Stimulated activated CD8-positive, alpha-beta memory T cell treated with anti-CD3 and anti-CD28 coated beads, Interleukin-4, amount 100 ng/mL, for 1 hour (primary cell): Measurements from ENCODE around the gene MT1HL1.
"Not testable (repeated sequence)": the region's sequence is repeated elsewhere in the genome, so short reads cannot be mapped to it uniquely, and the experiment has no call there.

Experiments used
- DNase-seq, 2 donors: peaks; one replicate each; pipeline ENCODE4 v3.0.0-alpha.2; 2020; ENCODE audit warnings: low read depth in 2 of 2, low spot score in 1 of 2

The MT1HL1 gene

DNA sequence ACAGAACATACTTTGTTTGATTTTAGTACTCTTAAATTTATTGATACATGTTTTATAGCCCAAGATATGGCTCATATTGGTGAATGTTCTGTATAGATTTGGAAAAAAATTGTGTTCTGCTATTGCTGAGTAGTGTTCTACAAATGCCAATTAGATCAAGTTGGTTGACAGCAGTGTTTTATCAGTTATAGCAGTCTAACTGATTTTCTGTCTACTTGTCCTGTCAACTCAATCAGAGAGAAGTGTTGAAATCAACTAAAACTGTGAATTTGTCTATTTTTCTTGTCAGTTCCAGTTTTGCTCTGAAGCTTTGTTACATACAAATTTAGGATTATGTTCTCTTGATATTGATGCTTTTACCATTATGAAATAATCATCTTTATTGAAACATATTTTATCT, 14.7 kb upstream of the MT1HL1 start:
- no peak for DNase-seq

DNA sequence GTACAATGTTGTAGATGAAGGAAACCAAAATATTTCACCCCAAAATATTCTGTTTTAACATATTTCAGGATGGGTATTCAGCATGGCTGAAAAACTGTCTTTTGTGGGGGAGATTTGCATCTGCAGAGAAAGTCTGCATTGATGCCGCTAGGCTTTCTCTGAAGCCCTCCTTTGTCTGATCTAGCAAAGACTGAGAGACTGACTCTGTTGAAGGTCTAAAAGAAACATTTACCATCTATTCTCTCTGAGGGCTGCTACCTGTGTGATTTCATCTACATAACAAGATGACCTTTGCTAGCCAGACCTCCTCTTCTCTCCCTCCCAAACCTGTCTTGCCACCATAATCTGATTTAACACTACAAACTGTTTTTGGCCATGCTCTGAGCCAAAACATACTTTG, 12.4 kb upstream of the MT1HL1 start:
- DNase-seq = no peak

DNA sequence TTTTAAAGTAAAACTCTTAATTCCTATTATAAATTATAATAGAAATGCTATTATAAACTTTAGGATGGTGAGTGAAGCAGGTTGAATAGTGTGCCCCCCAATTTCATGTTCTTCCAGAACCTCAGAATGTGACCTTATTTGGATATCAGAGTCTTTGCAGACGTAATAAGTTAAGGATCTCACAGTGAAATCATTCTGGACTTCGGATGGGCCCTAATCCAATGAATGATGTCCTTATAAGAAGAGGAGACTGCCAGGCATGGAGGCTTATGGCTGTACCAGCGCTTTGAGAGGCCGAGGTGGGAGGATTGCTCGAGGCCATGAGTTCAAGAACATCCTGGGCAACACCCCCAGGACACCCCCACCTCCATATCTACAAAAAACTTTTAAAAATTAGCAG, 9.4 kb upstream of the MT1HL1 start:
- no peak for DNase-seq

DNA sequence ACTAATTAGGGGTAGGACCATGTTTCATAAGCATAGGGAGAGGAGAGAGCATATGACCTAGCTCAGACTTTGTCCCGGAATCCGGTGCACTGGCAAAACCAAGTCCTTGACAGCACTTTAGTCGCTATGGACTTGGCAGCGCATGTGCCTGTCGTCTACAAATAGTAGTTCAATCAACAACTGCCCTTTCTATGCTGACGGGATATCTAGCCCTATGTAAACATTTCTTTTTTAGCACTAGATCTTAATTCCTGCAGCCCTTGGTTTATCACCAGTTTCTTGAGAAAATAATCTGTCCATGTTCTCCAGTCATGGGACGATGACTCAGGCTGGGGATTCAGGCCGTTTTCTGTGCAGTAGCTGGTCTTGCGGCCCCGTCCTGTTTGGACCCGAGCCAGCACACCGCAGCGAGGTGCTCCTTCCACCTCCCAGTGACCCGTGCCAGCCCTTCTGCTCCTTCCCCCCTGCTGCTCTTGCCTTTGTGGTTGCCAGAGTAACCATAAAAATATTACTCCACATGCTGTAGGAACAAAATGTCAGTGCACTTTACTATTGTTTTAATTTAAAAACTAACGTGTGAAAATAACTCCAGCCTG, 8.6 kb upstream of the MT1HL1 start:
- no peak for DNase-seq

DNA sequence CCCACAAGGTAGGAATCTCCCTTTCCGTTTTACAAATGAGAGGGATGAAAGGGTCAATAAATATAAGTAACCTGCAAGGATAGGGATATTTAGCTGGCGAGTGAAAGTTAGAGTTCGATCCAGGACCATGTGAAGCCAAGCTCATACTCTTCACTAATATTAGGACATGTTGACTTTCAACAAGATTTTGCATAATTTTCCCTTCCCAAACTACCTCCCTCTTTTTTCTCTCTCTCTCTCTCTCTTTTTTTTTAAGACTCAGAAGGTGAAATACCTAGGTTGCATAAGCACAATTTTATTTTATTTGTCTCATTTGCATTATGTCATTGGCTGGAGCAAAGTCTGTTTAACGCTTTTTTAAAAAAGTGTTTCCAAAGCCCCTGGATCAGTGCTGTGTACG, 8.1 kb upstream of the MT1HL1 start:
- DNase-seq = no peak

DNA sequence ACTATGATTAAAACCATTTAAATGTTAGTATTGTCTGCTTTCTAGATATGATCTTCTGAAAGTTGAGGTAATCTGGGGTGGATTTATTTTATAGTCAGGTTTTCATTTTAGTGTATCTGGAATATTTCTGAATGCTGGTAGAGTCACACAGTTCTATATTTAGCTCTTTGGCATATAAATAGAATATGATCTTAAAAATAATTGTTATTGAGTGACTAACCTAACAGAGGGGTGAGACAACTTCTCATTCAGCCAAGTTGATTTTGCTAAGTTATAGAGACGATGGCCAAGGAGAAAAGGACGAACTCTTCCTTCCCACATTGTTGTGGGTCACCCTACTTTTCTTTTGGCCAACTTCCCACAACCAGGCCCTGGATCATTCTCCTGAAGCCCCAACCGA, 7.2 kb upstream of the MT1HL1 start:
- no peak for DNase-seq

DNA sequence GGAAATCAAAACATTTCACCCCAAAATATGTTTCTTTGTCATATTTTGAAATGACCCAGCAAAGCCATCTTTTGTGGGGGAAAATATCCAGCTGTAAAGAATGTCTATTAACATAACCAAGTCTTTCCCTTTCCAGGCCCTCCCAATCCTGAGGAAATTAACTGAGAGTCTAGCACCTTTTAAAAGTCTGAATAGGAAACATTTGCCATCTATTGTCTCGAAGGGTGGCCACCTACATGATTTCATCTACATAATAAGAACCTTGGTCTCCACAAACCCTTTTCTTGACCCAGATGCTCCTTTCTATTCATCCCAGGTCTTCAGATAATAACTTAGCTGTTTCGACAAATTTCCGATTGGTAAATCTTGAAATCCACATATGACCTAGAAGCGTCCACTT, 5.4 kb upstream of the MT1HL1 start:
- DNase-seq = no peak

DNA sequence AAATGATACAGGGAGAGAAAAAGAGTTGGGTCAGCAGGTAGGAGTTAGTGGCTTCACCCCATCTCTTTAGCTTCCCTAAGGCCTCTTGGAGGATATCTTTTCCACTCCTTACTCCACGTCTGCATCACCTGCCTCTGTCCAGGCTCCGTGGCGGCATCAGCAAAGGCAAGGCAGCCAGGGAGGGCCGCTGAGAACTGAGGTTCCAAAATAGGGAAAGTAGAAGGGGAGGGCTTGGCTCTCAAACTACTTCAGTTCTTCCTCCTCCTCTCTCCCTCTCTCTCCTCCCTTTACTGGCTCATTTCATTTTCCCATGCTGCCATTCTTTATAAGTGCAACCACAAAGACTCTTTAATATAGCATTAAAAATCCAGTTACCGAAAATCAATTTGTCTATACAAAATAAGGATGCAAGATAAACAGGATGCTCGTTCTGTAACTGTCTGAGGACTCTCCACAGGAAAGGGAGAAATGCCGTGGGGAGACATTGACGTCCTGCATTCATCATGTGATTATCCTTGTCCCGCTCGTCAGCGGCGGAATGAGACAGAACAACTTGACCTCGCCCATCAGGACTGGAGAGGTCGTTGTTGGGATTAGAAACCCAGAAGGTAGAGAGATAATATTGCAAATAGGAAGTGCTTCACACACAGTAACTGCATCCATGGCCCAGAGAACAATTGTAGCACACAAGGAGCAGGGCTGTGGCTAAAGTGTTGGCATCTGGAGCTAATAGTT, 3.1 kb upstream of the MT1HL1 start:
- DNase-seq = no peak

DNA sequence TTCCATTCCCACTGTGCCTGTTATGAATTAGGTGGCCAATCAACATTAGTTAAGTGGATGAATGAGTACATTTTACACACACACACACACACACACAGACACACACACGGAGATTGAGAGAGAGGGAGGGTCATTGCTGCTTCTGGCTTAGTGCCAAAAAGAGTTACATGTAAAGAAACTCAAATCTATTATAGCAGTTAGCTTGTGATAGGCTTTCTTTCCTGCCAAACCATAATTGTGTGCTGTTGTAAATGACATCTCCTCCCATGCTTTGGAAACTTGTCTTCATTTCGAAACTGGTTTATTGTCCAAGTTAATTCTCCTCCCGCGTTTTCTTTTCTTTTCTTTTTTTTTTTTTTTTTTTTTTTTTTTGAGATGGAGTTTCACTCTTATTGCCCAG, 1.4 kb upstream of the MT1HL1 start:
- DNase-seq = no peak

DNA sequence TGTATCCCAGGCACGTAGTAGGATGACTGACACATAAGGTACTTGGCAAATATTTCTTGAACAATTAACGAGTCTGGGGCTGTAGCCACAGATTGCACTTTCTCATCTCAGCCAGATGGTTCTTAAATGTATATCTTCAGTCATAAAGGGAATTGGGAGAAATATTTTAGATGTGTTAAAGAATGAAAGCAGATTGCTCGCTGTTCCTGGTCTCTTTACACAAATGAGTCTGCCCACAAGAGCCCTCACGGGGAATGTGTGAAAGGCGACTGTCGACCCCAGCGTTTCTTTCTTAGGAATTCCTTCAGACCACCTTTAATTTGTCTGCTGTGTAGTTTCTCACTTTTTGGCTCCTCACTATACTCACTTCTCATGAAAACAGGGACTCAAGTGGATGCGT, 725 bp downstream of the MT1HL1 start:
- DNase-seq = no peak

DNA sequence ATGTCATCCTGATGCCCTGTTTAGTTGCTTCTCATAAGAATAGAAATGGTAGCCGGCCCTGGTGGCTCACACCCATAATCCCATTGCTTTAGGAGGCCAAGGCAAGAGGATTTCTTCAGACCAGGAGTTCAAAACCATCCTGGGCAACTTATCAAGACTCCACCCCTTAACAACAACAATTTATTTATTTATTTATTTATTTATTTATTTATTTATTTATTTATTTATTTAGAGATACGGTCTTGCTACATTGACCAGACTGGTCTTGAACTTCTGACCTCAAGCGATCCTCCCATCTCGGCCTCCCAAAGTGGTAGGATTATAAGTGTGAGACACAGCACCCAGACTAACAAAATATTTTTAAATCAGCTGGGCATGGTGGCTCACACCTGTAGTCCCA, 4.0 kb downstream of the MT1HL1 start:
- no peak for DNase-seq

DNA sequence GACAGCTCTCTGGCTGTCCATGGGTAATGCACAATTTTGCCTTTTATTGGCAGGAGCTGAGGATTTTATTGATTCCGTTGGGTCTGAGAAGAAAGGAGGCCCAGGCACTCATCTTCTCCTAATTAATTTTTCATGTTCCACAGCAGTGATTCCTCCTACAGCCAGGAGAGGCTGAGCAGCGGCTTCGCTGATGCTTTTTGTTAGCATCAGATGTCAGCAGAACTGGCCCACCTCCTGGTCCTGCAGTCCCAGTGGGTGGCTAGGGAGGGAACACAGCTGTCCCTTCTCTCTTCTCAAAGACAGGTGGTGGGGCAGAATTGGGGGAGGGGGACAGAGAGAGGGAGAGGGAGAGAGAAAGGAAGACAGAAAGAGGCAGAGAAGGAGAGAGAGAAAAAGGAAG, 5.7 kb downstream of the MT1HL1 start:
- no peak for DNase-seq

DNA sequence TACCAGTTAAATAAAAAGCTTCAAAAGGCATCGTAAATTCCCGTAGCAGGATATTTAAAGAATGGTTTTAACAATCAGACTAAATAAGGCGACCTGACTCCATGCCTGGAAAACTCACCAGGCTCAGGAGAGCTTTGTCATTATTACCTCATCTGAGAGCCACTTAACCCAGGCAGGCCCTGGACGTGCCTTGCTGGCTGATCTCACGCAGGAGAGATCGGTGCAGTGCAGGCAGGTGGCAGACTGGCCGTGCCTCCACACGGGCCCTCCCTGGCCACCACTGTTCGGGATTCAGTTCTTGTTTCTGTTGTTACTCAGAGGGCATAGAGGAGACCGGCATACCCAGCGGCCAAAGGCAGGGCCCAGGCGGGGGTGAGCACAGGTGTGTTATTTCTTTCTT, 6.4 kb downstream of the MT1HL1 start:
- DNase-seq = no peak

DNA sequence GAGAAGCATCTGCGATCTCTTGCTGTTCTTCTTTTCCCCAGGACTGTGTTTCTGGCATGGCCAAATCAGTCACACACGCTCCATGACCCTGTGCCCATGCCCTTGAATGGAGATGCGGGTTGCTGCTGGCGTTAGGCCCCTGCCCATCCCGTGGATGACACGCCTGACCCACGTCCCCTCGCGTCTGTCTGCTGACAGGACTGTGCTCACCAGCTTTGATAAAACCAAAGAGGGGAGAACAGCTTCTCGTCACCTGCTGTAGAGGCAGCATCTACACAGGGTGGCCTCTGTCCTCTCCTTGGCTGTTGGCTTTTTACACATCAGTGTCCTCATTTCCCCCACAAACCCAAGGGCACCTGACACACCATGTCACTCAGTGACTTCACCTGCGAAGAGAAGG, 6.9 kb downstream of the MT1HL1 start:
- DNase-seq = no peak

DNA sequence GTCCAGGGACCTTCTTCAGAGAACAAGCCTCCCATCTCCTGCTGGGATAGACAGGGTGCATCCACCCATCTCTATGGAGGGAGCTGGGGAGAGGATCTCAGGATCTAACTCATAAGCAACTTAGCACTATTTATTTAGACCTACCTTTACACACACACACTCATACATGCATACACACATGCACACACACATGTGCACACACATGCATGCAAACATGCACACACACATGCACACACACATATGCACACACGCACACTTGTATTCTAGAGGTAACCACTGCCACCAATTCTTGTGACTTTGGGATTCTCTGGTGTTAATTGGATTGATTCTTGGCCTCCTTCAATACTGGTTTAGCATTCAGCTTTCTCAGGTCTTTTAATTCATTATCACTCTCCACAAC, 9.8 kb downstream of the MT1HL1 start:
- DNase-seq = no peak

DNA sequence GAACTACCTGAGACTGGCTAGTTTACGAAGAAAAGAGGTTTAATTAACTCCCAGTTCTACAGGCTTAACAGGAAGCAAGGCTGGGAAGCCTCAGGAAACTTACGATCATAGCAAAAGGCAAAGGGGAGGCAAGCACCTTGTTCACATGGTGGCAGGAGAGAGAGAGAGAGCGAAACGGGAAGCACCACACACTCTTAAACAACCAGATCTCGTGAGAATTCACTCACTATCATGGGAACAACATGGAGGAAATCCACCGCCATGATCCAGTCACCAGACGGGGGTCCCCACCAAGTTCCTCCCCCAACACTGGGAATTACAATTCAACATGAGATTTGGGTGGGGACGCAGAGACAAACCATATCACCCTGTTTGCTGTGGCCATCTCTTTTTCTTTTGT, 11.8 kb downstream of the MT1HL1 start:
- DNase-seq = no peak

DNA sequence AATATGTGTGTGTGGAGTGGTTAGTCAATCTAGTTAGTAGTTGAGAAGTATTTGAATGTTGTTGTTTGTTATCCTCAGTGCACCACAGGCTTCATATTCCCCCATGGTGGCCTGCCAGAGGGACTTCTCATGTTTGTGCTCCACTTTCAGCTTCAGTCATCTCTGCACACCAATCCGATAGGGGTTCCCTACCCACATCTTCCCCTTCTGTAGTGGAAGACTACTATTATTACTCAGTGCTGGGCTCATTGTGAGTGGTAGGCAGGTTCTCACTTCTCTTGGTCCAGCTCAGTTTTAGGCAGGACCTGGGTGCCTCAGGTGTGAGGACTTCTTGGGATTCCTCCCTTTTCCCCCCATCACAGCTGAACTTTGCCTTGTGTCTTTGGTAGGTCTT, 14.2 kb downstream of the MT1HL1 start:
- DNase-seq = no peak

DNA sequence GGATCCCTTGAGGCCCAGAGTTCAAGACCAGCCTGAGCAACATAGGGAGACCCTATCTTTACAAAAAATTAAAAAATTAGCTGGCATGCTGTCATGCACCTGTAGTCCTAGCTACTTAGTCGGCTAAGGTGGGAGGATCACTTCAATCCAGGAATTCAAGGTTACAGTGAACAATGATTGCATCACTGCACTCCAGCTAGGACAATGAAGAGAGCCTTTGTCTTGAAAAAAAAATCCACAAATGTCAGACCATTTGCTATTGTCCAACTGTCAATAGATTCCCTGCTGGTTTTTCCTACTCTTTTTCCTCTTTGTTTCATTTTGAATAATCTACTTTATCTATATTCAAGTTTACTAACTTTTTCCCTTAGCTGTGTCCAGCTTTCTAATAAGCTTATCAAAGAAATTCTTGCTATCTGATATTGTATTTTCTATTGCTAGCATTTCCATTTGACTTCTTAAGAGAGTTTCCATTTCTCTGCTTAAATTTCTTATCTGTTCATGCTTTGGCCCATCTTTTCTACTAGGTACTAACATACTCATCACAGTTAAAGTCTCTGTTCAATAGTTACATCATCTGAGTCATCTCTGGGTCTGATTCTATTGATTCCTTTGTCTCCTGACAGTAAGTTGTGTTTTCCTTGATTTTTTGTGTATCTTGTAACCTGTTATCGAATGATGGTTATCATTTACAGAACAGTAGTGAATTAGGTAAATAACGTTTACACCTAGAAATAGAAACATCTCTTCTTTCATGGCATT, 14.8 kb downstream of the MT1HL1 start:
- DNase-seq = no peak

DNA sequence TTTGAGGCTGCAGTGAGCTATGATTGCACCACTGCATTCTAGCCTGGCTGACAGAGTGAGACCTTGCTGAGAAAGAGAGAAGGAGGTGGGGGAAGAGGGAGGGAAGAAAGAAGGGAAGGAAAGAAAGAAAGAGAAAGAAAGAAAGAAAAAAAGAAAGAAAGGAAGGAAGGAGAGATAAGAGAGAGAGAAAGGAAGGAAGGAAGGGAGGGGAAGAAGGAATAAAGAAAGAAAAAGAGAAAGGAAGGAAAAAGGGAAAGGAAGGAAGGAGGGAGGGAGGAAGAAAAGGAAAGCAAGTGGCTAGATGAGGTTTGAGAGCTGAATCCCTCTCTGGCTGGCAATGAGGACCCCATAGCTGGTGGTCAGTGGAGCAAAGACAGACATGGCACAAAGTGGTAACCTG, 20.4 kb downstream of the MT1HL1 start:
- DNase-seq = no peak

DNA sequence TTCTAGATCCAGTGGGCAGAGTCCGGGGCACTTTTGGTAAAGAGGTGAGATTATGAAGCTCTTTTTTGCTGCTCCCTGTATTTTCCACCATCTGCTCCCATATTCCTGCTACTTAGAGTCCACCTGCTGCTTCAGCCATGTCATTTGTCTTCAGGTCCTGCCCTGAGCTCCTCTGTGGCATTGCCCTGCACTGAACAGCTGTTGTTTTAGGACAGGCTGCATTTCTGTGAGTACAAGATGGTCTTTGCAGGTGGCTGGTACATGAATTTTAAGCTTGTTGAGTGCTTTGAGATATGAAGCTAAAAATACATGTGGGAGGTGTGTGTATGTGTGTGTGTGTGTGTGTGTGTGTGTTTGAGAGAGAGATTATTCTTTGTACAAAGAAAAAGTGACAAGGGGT, 21.9 kb downstream of the MT1HL1 start:
- no peak for DNase-seq

DNA sequence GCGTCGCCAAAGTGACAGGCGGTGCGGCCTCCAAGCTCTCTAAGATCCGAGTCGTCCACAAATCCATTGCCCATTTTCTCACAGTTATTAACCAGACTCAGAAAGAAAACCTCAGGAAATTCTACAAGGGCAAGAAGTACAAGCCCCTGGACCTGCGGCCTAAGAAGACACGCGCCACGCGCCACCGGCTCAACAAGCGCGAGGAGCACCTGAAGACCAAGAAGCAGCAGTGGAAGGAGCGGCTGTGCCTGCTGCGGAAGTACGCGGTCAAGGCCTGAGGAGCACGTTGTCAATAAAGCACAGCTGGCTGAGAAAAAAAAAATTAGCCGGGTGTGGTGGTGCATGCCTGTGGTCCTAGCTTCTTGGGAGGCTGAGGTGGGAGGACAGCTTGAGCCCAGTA, 22.8 kb downstream of the MT1HL1 start:
- DNase-seq = not testable (repeated sequence)

DNA sequence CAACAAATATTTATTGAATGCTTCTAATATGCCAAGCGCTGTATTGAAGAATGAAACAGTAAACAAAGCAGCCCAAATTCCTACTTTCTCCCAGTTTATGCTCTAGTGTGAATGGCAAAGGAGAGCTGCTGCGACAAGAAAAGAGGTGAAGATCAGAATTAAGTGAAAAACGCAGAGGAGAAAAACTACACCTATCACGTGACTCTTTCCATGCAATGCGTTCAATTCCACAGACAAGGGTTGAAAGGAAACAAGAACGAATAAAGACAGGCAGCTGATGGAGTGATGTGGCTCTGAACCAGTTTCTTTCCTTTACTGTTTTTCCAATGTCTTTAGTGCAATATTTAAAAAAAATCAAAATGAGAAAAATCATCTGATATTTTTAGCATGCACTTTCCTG, 23.6 kb downstream of the MT1HL1 start:
- DNase-seq = no peak
